HCT116 (cell line): ENCODE data around the gene MEIS2.

ENCODE experiments used
- CEBPB ChIP-seq: IDR thresholded peaks from 2 replicates; pipeline ENCODE4 v1.6.1; 2012; ENCODE audit warnings: low read depth
- CTCF ChIP-seq, 3 experiments: fragments of 200-600 bp in 1 of 3; sonication (generic) in 1 of 3; IDR thresholded peaks in 2 of 3; conservative IDR thresholded peaks in 1 of 3; 2 replicates each; pipeline ENCODE4 v1.5.1; 2012 to 2017; ENCODE audit warnings: low read depth in 2 of 3, low read length in 2 of 3, antibody characterized with exemption in 1 of 3, borderline replicate concordance in 1 of 3, control low read depth in 1 of 3, mild to moderate bottlenecking in 1 of 3, mixed read lengths in 1 of 3, mixed run types in 1 of 3, moderate library complexity in 1 of 3; ENCODE audit not compliant: insufficient read depth in 1 of 3
- ELF1 ChIP-seq: IDR thresholded peaks from 2 replicates; pipeline ENCODE4 v1.6.1; 2012; ENCODE audit warnings: low read depth, borderline replicate concordance
- EZH2phosphoT487 ChIP-seq: fragments of 200-600 bp; IDR thresholded peaks from 2 replicates; pipeline ENCODE4 v1.6.1; 2018; ENCODE audit warnings: antibody characterized with exemption, borderline replicate concordance
- POLR2A ChIP-seq: IDR thresholded peaks from 2 replicates; pipeline ENCODE4 v1.7.0; 2011; ENCODE audit warnings: borderline replicate concordance; ENCODE audit not compliant: insufficient read depth, insufficient read length; ENCODE audit errors: extremely low read depth
- RAD21 ChIP-seq: IDR thresholded peaks from 2 replicates; pipeline ENCODE4 v1.6.1; 2012; ENCODE audit warnings: low read depth, mild to moderate bottlenecking
- SRF ChIP-seq: IDR thresholded peaks from 2 replicates; pipeline ENCODE4 v1.6.1; 2012; ENCODE audit warnings: low read depth
- YY1 ChIP-seq: IDR thresholded peaks from 2 replicates; pipeline ENCODE4 v1.6.1; 2011; ENCODE audit warnings: low read length, low read depth, moderate library complexity, mild to moderate bottlenecking; ENCODE audit not compliant: insufficient replicate concordance; ENCODE audit errors: extremely low read depth
- TF ChIP-seq, protein P1 (sequence below): IDR thresholded peaks from 2 replicates; pipeline ENCODE4 v1.6.1; 2011; ENCODE audit warnings: mild to moderate bottlenecking, low read length, moderate library complexity; ENCODE audit not compliant: insufficient replicate concordance; ENCODE audit errors: extremely low read depth

- TF ChIP-seq CTCF (IDR thresholded peaks at IDR 0.05 in 2 of 3, conservative IDR thresholded peaks at IDR 0.05 in 1 of 3; ENCODE audit: borderline replicate concordance in 1 of 3, insufficient read depth in 1 of 3, low read depth in 2 of 3, low read length in 2 of 3) (no peak), YY1 (no peak), SRF (no peak), RAD21 (no peak), EZH2phosphoT487 (no peak), POLR2A (no peak), CEBPB (no peak), ELF1 (no peak)
- TF ChIP-seq, protein P1, sequence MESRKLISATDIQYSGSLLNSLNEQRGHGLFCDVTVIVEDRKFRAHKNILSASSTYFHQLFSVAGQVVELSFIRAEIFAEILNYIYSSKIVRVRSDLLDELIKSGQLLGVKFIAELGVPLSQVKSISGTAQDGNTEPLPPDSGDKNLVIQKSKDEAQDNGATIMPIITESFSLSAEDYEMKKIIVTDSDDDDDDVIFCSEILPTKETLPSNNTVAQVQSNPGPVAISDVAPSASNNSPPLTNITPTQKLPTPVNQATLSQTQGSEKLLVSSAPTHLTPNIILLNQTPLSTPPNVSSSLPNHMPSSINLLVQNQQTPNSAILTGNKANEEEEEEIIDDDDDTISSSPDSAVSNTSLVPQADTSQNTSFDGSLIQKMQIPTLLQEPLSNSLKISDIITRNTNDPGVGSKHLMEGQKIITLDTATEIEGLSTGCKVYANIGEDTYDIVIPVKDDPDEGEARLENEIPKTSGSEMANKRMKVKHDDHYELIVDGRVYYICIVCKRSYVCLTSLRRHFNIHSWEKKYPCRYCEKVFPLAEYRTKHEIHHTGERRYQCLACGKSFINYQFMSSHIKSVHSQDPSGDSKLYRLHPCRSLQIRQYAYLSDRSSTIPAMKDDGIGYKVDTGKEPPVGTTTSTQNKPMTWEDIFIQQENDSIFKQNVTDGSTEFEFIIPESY: no peak
These were observed 50.0 kb downstream of the MEIS2 start for GRCh38 chr15:37050345-37050744.
